K562 (cell line): ENCODE data around the gene CERS1. TPM values are rescaled to one million over a fixed set of nuclear protein-coding genes. Genes with fewer than 3 reads are reported as not detected.
A peak's percentile ranks its signal among the peaks of the same experiment; 100 is the strongest.

Experiments
- ATAC-seq: fragments of 200-7000 bp; cut with Tn5 transposase; 3 replicates; pipeline ENCODE4 v1.9.1; 2020; ENCODE audit warnings: moderate library complexity
- BruUV-seq: library from RNA; stranded (reverse); fragments of 400-500 nt; replicated peaks from 2 replicates; lab custom pipeline; 2021; lab: Mats Ljungman, UMichigan
- CTCF ChIA-PET: fragments of 300-600 bp; formaldehyde crosslinking; extraction: SDS; loops from one replicate; lab custom pipeline; 2021; ENCODE audit warnings: low intra/inter-chr PET ratio; lab: Yijun Ruan, JAX
- POLR2A ChIA-PET: fragments of 300-600, 350-650 bp; sonication (Branson Sonifier 250); formaldehyde crosslinking; extraction: SDS; loops from one replicate; lab custom pipeline; 2021; ENCODE audit warnings: antibody characterized with exemption, inconsistent platforms; lab: Yijun Ruan, JAX
- DNase-seq, 4 experiments: peaks; one replicate each; pipeline versions ENCODE4 v3.0.0 to v3.0.0-alpha.2; 2011 to 2018; ENCODE audit warnings: low spot score in 3 of 4, mixed read lengths in 3 of 4; ENCODE audit errors: extremely low read depth in 1 of 4
- FAIRE-seq: peaks from 2 replicates; lab custom pipeline; 2011; peaks lifted over from hg19 to GRCh38; lab: Jason Lieb, UNC
- H2AFZ ChIP-seq: 2 replicates; pipeline ENCODE4 v1.6.0; 2011; ENCODE audit warnings: low read depth, low read length, control low read depth, inconsistent platforms
- H3K27ac ChIP-seq: fragments of 200-600 bp; 3 replicates; pipeline ENCODE4 v1.8.0; 2011; ENCODE audit warnings: low read depth, mild to moderate bottlenecking, control low read depth, inconsistent platforms, low read length, moderate library complexity, mixed read lengths; ENCODE audit errors: extremely low read depth
- H3K27me3 ChIP-seq, 2 experiments: fragments of 300-600 bp in 1 of 2; 2 replicates in 1 of 2; 3 replicates in 1 of 2; pipeline versions ENCODE4 v1.6.0 to v1.8.0; 2011; ENCODE audit warnings: inconsistent platforms in 2 of 2, low read length in 2 of 2, mild to moderate bottlenecking in 1 of 2, mixed read lengths in 1 of 2, moderate library complexity in 1 of 2; ENCODE audit not compliant: control insufficient read depth in 2 of 2, insufficient read depth in 2 of 2
- H3K36me3 ChIP-seq: fragments of 300-600 bp; 3 replicates; pipeline ENCODE4 v1.8.0; 2011; ENCODE audit warnings: mild to moderate bottlenecking, low read length, inconsistent platforms; ENCODE audit not compliant: control insufficient read depth, insufficient read depth
- H3K4me1 ChIP-seq, 2 experiments: fragments of 200-600 bp in 1 of 2; replicated peaks in 1 of 2; 2 replicates in 1 of 2; 3 replicates in 1 of 2; pipeline versions ENCODE4 v1.5.1 to v1.8.0; 2011; ENCODE audit warnings: inconsistent platforms in 2 of 2, low read length in 2 of 2, mild to moderate bottlenecking in 1 of 2, mixed read lengths in 1 of 2, moderate library complexity in 1 of 2; ENCODE audit not compliant: control insufficient read depth in 2 of 2, insufficient read depth in 2 of 2
- H3K4me2 ChIP-seq: 2 replicates; pipeline ENCODE4 v1.6.1; 2011; ENCODE audit warnings: low read length, control low read depth, inconsistent platforms, mixed read lengths; ENCODE audit not compliant: insufficient read depth
- H3K4me3 ChIP-seq: fragments of 200-600 bp; sonication (generic), shearing (Covaris generic); 2 replicates; pipeline ENCODE4 v1.5.1; 2016; ENCODE audit warnings: control low read depth, inconsistent platforms
- H3K79me2 ChIP-seq: fragments of 200-600 bp; 3 replicates; pipeline ENCODE4 v1.8.0; 2011; ENCODE audit warnings: low read length, inconsistent platforms; ENCODE audit not compliant: control insufficient read depth, insufficient read depth
- H3K9ac ChIP-seq, 2 experiments: 2 replicates each; pipeline versions ENCODE4 v1.6.0 to v1.6.1; 2011; ENCODE audit warnings: low read depth in 2 of 2, low read length in 2 of 2, control low read depth in 1 of 2, inconsistent platforms in 1 of 2, mild to moderate bottlenecking in 1 of 2, mixed read lengths in 1 of 2; ENCODE audit not compliant: insufficient read depth in 1 of 2
- H3K9me1 ChIP-seq: one replicate; pipeline ENCODE4 v1.6.0; 2011; ENCODE audit warnings: inconsistent platforms, mild to moderate bottlenecking, low read length, moderate library complexity; ENCODE audit not compliant: control insufficient read depth, insufficient read depth
- H3K9me3 ChIP-seq: replicated peaks from 2 replicates; pipeline ENCODE4 v1.5.1; 2011; ENCODE audit warnings: low read depth, low read length, inconsistent platforms; ENCODE audit not compliant: control insufficient read depth, insufficient read depth
- H4K20me1 ChIP-seq: replicated peaks from 2 replicates; pipeline ENCODE4 v1.6.1; 2011; ENCODE audit warnings: low read length, inconsistent platforms, mixed read lengths; ENCODE audit not compliant: control insufficient read depth, insufficient read depth
- POLR2G ChIP-seq: fragments of 200-400 bp; formaldehyde crosslinking; IDR thresholded peaks from 2 replicates; pipeline ENCODE4 v1.6.1; 2017; ENCODE audit warnings: low read depth, mild to moderate bottlenecking, antibody characterized with exemption, low read length, moderate library complexity
- RBFOX2 ChIP-seq: fragments of 200-400 bp; formaldehyde crosslinking; IDR thresholded peaks from 2 replicates; pipeline ENCODE4 v1.6.1; 2017; ENCODE audit warnings: low read depth, mild to moderate bottlenecking, low read length, moderate library complexity
- WGBS: fragments of 100-300 bp; shearing (Covaris generic); methylation state at CpG from one replicate; pipeline ENCODE4 v1.1.6; 2016; ENCODE audit warnings: low coverage, mixed read lengths; ENCODE audit not compliant: insufficient coverage; ENCODE audit errors: missing lambda C conversion rate; 5-methylcytosine and 5-hydroxymethylcytosine counted together
- in situ Hi-C: fragments of 300-500 bp; cut with MboI; formaldehyde crosslinking; loops from 4 replicates; pipeline ENCODE4 v1.15.0; 2018; ENCODE audit warnings: inconsistent platforms, mixed read lengths
- intact Hi-C: fragments of 100-400 bp; cut with micrococcal nuclease; formaldehyde crosslinking; loops from 2 replicates; pipeline ENCODE4 v1.14.2; 2022
- polyA plus RNA-seq, 8 experiments: library from polyadenylated mRNA; depleted of rRNA in 4 of 8; stranded (reverse) in 5 of 8; unstranded in 3 of 8; fragments of >200 nt; fragmentation: Nextera tagmentation in 2 of 8; fragmentation: Illumina TruSeq in 1 of 8; extraction: Ambion mirVana in 2 of 8; extraction: Trizol in 1 of 8; gene quantifications; 2 replicates each; pipeline versions ENCODE4 v1.2.1 to v1.2.3, GENCODE V29; 2011 to 2014; ENCODE audit warnings: inconsistent platforms in 1 of 8, missing spikeins in 1 of 8
- total RNA-seq, 7 experiments: library from RNA; depleted of rRNA in 6 of 7; stranded (reverse); fragments of >200 nt in 6 of 7; fragmentation: Illumina TruSeq in 2 of 7; extraction: Trizol in 2 of 7; gene quantifications; 2 replicates each; pipeline versions ENCODE4 v1.2.1 to v1.2.3, GENCODE V29; 2011 to 2021; ENCODE audit warnings: low replicate concordance in 1 of 7
- TF ChIP-seq, protein P1 (sequence below): IDR thresholded peaks from 2 replicates; pipeline ENCODE4 v1.6.1; 2011; ENCODE audit not compliant: insufficient read length; ENCODE audit errors: extremely low read depth

CERS1 gene
- total and polyA plus RNA-seq, 9 of the 15 experiments (the other 6 are each of a cell fraction or from before 2014, with no cell fraction given), result 0.33 to 1.5 (median 0.86) TPM; not detected in 2

DNA sequence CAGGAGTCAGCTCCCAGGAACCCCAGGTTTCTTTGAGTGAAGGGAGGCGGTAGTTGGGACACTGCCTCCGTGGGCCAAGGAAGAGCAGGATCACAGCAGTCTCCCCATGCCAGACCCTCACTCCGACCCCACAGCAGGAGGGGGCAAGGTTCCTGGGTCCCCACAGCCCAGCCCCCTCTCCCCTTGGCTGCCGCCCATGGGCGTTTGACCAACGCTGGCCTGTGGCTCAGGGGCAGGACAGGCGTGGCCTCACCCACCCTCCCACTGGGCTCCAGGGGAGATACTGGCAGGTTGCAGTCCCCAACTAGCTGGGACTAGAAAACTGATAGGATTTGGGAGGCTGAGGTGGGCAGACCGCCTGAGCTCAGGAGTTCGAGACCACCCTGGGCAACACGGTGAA, 14.1 kb upstream of the CERS1 start:
- ChIA-PET POLR2A (interaction anchor here (0.6 to 4.4 kb wide), 3 partner anchors 8 to 1477 kb away, joined by 3 to 37 read pairs (median 5); partner anchors contain the start of genes COPE and DDX49), CTCF (no interaction called here)
- Histone ChIP-seq H3K4me1 (peaks cover 0 to 43% of the 10 kb centered on the region in 2 experiments; a peak in 2 of 5 replicates), H3K4me3 (no peak overlapping the region), H3K27me3 (no peaks in the 10 kb centered on the region), H3K27ac (no peak overlapping the region), H4K20me1 (no peaks in the 10 kb centered on the region; the same call in 1 of the 2 replicates), H3K4me2 (no peak overlapping the region), H3K9me3 (no peaks in the 10 kb centered on the region), H3K9ac (0 out of 4 replicates have a peak overlapping the region, but pooled peaks of 1 of the 2 experiments have one; percentile 20)
- 88% methylated on average over 9 of the region's 10 CpGs for WGBS
- no peak for FAIRE-seq
- peak; percentile 29; the same call in 1 of the 2 replicates for TF ChIP-seq RBFOX2
- TF ChIP-seq POLR2G, result peak; percentile 42; the same call in 1 of the 2 replicates
- TF ChIP-seq, protein P1, sequence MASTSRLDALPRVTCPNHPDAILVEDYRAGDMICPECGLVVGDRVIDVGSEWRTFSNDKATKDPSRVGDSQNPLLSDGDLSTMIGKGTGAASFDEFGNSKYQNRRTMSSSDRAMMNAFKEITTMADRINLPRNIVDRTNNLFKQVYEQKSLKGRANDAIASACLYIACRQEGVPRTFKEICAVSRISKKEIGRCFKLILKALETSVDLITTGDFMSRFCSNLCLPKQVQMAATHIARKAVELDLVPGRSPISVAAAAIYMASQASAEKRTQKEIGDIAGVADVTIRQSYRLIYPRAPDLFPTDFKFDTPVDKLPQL, result no peak
- TF ChIP-seq, all 486 proteins: peak for 2
- ATAC-seq (no peak), DNase-seq (no peak)
- BruUV-seq, result no TSS peak
- H2AFZ ChIP-seq, result no peak overlapping the region
- in situ Hi-C loops, result no loop called here
- H3K79me2 ChIP-seq, result peaks cover 16% of the 10 kb centered on the region; the same call in 2 of the 3 replicates
- intact Hi-C loops, result no loop called here
- peaks cover 75% of the 10 kb centered on the region; the same call in 2 of the 3 replicates for H3K36me3 ChIP-seq
- no peaks in the 10 kb centered on the region for H3K9me1 ChIP-seq
